GM19328 (cell line): ENCODE results near the gene TTBK2.
"Not testable (repeated sequence)": the region's sequence is repeated elsewhere in the genome, so short reads cannot be mapped to it uniquely, and the experiment has no call there.

Experiments
- ATAC-seq: cut with Tn5 transposase; IDR thresholded peaks from one replicate; pipeline ENCODE4 v1.9.1; 2021; ENCODE audit warnings: mild to moderate bottlenecking, moderate library complexity; ENCODE audit not compliant: unreplicated experiment

TTBK2 gene

GRCh38 chr15:42911058-42911592 lies 9.5 kb downstream of the TTBK2 start:
- no peak for ATAC-seq

GRCh38 chr15:42908538-42908937 lies 12.0 kb downstream of the TTBK2 start:
- ATAC-seq, result no peak

- ATAC-seq, result no peak
Observed at GRCh38 chr15:42903388-42904324, 16.9 kb downstream of the TTBK2 start.

- not testable (repeated sequence) for ATAC-seq
Observed at GRCh38 chr15:42893911-42894310, 26.7 kb downstream of the TTBK2 start.

GRCh38 chr15:42891569-42891968 lies 29.0 kb downstream of the TTBK2 start:
- no peak for ATAC-seq

- no peak for ATAC-seq
Observed at GRCh38 chr15:42890161-42890913, 30.2 kb downstream of the TTBK2 start.

- not testable (repeated sequence) for ATAC-seq
Observed at GRCh38 chr15:42887384-42887783, 33.2 kb downstream of the TTBK2 start.

GRCh38 chr15:42880121-42880520 lies 40.5 kb downstream of the TTBK2 start:
- ATAC-seq, result no peak

GRCh38 chr15:42879443-42879842 lies 41.1 kb downstream of the TTBK2 start:
- no peak for ATAC-seq

GRCh38 chr15:42876224-42876623 lies 44.4 kb downstream of the TTBK2 start:
- ATAC-seq, result no peak

- ATAC-seq, result no peak
Observed at GRCh38 chr15:42868683-42869082, 51.9 kb downstream of the TTBK2 start.

- no peak for ATAC-seq
Observed at GRCh38 chr15:42863572-42864239, 56.9 kb downstream of the TTBK2 start.

- ATAC-seq, result no peak
Observed at GRCh38 chr15:42858999-42859789, 61.4 kb downstream of the TTBK2 start.

GRCh38 chr15:42858540-42858939 lies 62.0 kb downstream of the TTBK2 start:
- ATAC-seq, result no peak

- no peak for ATAC-seq
Observed at GRCh38 chr15:42854576-42854975, 66.0 kb downstream of the TTBK2 start.

GRCh38 chr15:42849836-42850235 lies 70.7 kb downstream of the TTBK2 start:
- no peak for ATAC-seq

GRCh38 chr15:42848846-42849245 lies 71.7 kb downstream of the TTBK2 start:
- no peak for ATAC-seq

GRCh38 chr15:42846647-42847046 lies 73.9 kb downstream of the TTBK2 start:
- no peak for ATAC-seq

- ATAC-seq, result no peak
Observed at GRCh38 chr15:42845581-42845980, 75.0 kb downstream of the TTBK2 start.

- ATAC-seq, result no peak
Observed at GRCh38 chr15:42843699-42844098, 76.9 kb downstream of the TTBK2 start.
